BE2C (cell line): ENCODE results near the gene TLE4.
"Not testable (repeated sequence)": the region's sequence is repeated elsewhere in the genome, so short reads cannot be mapped to it uniquely, and the experiment has no call there.

Experiments used
- DNase-seq: peaks from one replicate; pipeline ENCODE4 v3.0.0-alpha.2; 2020
- H3K27me3 ChIP-seq: fragments of 250-450 bp; sonication (Bioruptor Pico); 2 replicates; pipeline ENCODE4 v1.5.1; 2020; ENCODE audit warnings: mild to moderate bottlenecking
- H3K36me3 ChIP-seq: fragments of 250-450 bp; sonication (Bioruptor Pico); 2 replicates; pipeline ENCODE4 v1.5.1; 2020; ENCODE audit warnings: mild to moderate bottlenecking
- H3K4me1 ChIP-seq: fragments of 250-450 bp; sonication (Bioruptor Pico); 2 replicates; pipeline ENCODE4 v1.5.1; 2020
- H3K4me3 ChIP-seq: 2 replicates; pipeline ENCODE4 v1.5.1; 2011; ENCODE audit warnings: low read depth, low read length
- H3K9me3 ChIP-seq: fragments of 250-450 bp; sonication (Bioruptor Pico); 2 replicates; pipeline ENCODE4 v1.5.1; 2020
- CTCF ChIP-seq: IDR thresholded peaks from 2 replicates; pipeline ENCODE4 v1.5.1; 2012; ENCODE audit warnings: mild to moderate bottlenecking, low read depth, low read length

Gene TLE4

GRCh38 chr9:79632705-79633104, 60.9 kb downstream of the TLE4 start:
- H3K36me3 ChIP-seq, result peaks cover 16% of the 10 kb centered on the region
- H3K4me1 ChIP-seq, result peaks cover 36% of the 10 kb centered on the region
- H3K4me3 ChIP-seq, result no peak overlapping the region
- H3K27me3 ChIP-seq, result no peaks in the 10 kb centered on the region
- DNase-seq, result no peak
- TF ChIP-seq CTCF, result no peak
- H3K9me3 ChIP-seq, result no peaks in the 10 kb centered on the region

GRCh38 chr9:79633558-79633957, 61.8 kb downstream of the TLE4 start:
- peaks cover 16% of the 10 kb centered on the region for H3K36me3 ChIP-seq
- peaks cover 36% of the 10 kb centered on the region for H3K4me1 ChIP-seq
- DNase-seq, result no peak
- no peaks in the 10 kb centered on the region for H3K27me3 ChIP-seq
- no peak overlapping the region for H3K4me3 ChIP-seq
- no peak for TF ChIP-seq CTCF
- H3K9me3 ChIP-seq, result no peaks in the 10 kb centered on the region

GRCh38 chr9:79637177-79637925, 65.6 kb downstream of the TLE4 start:
- no peak overlapping the region for H3K4me3 ChIP-seq
- H3K36me3 ChIP-seq, result peaks cover 16% of the 10 kb centered on the region
- no peak for DNase-seq
- H3K27me3 ChIP-seq, result no peaks in the 10 kb centered on the region
- H3K4me1 ChIP-seq, result peaks cover 10% of the 10 kb centered on the region; the same call in 1 of the 2 replicates
- no peak for TF ChIP-seq CTCF
- H3K9me3 ChIP-seq, result no peaks in the 10 kb centered on the region

GRCh38 chr9:79638806-79639205, 67.0 kb downstream of the TLE4 start:
- Histone ChIP-seq H3K36me3 (peaks cover 22% of the 10 kb centered on the region), H3K27me3 (no peaks in the 10 kb centered on the region), H3K4me1 (no peaks in the 10 kb centered on the region), H3K9me3 (no peaks in the 10 kb centered on the region), H3K4me3 (no peak overlapping the region)
- no peak for TF ChIP-seq CTCF
- no peak for DNase-seq

- no peak overlapping the region for H3K4me3 ChIP-seq
- DNase-seq, result no peak
These were observed 67.6 kb downstream of the TLE4 start for GRCh38 chr9:79639354-79639753.

GRCh38 chr9:79640067-79640466, 68.3 kb downstream of the TLE4 start:
- DNase-seq, H3K4me3 ChIP-seq, H3K27me3 ChIP-seq, H3K4me1 ChIP-seq, H3K9me3 ChIP-seq: not testable (repeated sequence)
- peaks cover 34% of the 10 kb centered on the region for H3K36me3 ChIP-seq

More at GRCh38 chr9:79639354-79639753, 67.6 kb downstream of the TLE4 start:
- Histone ChIP-seq H3K27me3 (no peaks in the 10 kb centered on the region), H3K36me3 (peaks cover 28% of the 10 kb centered on the region), H3K9me3 (no peaks in the 10 kb centered on the region), H3K4me1 (no peaks in the 10 kb centered on the region)
- TF ChIP-seq CTCF, result no peak

GRCh38 chr9:79641070-79641469, 69.3 kb downstream of the TLE4 start:
- H3K4me3 ChIP-seq, result no peak overlapping the region
- no peaks in the 10 kb centered on the region for H3K27me3 ChIP-seq
- peaks cover 30% of the 10 kb centered on the region for H3K36me3 ChIP-seq
- no peak for TF ChIP-seq CTCF
- no peak for DNase-seq
- no peaks in the 10 kb centered on the region for H3K9me3 ChIP-seq
- peaks cover 3% of the 10 kb centered on the region for H3K4me1 ChIP-seq
